T47D (cell line): Measurements from ENCODE around the gene CEACAM4.
"Not testable (repeated sequence)": the region's sequence is repeated elsewhere in the genome, so short reads cannot be mapped to it uniquely, and the experiment has no call there.

Experiments used
- DNase-seq, 2 experiments: peaks; one replicate each; pipeline versions ENCODE4 v3.0.0 to v3.0.0-alpha.2; 2011 to 2012; ENCODE audit warnings: low read depth in 1 of 2, low spot score in 1 of 2
- JUND ChIP-seq: IDR thresholded peaks from 2 replicates; pipeline ENCODE4 v1.6.1; 2012; ENCODE audit warnings: low read depth
- in situ Hi-C: cut with HindIII; loops from 2 replicates; pipeline ENCODE4 v1.10.0; 2016; ENCODE audit warnings: low sequenced_read_pairs, low pct_unique_long_range_greater_than_20kb

The CEACAM4 gene

GRCh38 chr19:41626877-41627276 is at the start of gene CEACAM4:
Gene CEACAM4, minus strand, starts transcription at chr19:41627074. Its CDS starts 111 bp downstream, at chr19:41626963.
- TF ChIP-seq JUND: no peak
- in situ Hi-C loops: no loop called here
- DNase-seq: no peak

- DNase-seq: no peak
- TF ChIP-seq JUND: no peak
- in situ Hi-C loops: no loop called here
Measured at GRCh38 chr19:41671486-41671885, 44.6 kb upstream of the CEACAM4 start.

- TF ChIP-seq JUND: no peak
- DNase-seq: no peak
- in situ Hi-C loops: no loop called here
Measured at GRCh38 chr19:41670755-41671154, 43.9 kb upstream of the CEACAM4 start.

- DNase-seq: no peak
- in situ Hi-C loops: no loop called here
- no peak for TF ChIP-seq JUND
Measured at GRCh38 chr19:41668315-41668714, 41.4 kb upstream of the CEACAM4 start.

GRCh38 chr19:41666075-41666474 is 39.2 kb upstream of the CEACAM4 start:
- TF ChIP-seq JUND: no peak
- no peak for DNase-seq
- in situ Hi-C loops: no loop called here

- DNase-seq: no peak
- no peak for TF ChIP-seq JUND
- in situ Hi-C loops: no loop called here
Measured at GRCh38 chr19:41657157-41657556, 30.3 kb upstream of the CEACAM4 start.

GRCh38 chr19:41656756-41657155 is 29.9 kb upstream of the CEACAM4 start:
- DNase-seq, in situ Hi-C loops: not testable (repeated sequence)

- TF ChIP-seq JUND: no peak
- in situ Hi-C loops: no loop called here
- DNase-seq: no peak
Measured at GRCh38 chr19:41652250-41652649, 25.4 kb upstream of the CEACAM4 start.

GRCh38 chr19:41649827-41650226 is 23.0 kb upstream of the CEACAM4 start:
- in situ Hi-C loops: no loop called here
- peak in 1 of 2 experiments; percentile 73 for DNase-seq
- no peak for TF ChIP-seq JUND

- DNase-seq: peak in 1 of 2 experiments; percentile 13
- in situ Hi-C loops: no loop called here
- TF ChIP-seq JUND: no peak
Measured at GRCh38 chr19:41646589-41647204, 19.8 kb upstream of the CEACAM4 start.

GRCh38 chr19:41641879-41642485 is 15.1 kb upstream of the CEACAM4 start:
- in situ Hi-C loops: no loop called here
- peak; percentile 52 to 69 for DNase-seq
- TF ChIP-seq JUND: no peak

GRCh38 chr19:41638641-41639081 is 11.8 kb upstream of the CEACAM4 start:
- in situ Hi-C loops: no loop called here
- DNase-seq: no peak
- TF ChIP-seq JUND: no peak

- no peak for TF ChIP-seq JUND
- in situ Hi-C loops: no loop called here
- no peak for DNase-seq
Measured at GRCh38 chr19:41637484-41637883, 10.6 kb upstream of the CEACAM4 start.
